Measurements from ENCODE around the gene RRP12.

- peak in 5 of 6 experiments; percentile 33 to 40 (median 36) for TF ChIP-seq CTCF (IDR thresholded peaks at IDR 0.05)
- TF ChIP-seq POLR2A (IDR thresholded peaks at IDR 0.05), result no peak
Measured at GRCh38 chr10:97355571-97355975, 45.6 kb downstream of the RRP12 start.

Data from esophagus squamous epithelium (tissue), 4 donors.